Activated naive CD4-positive, alpha-beta T cell treated with anti-CD3 and anti-CD28 coated beads, Interleukin-2, amount 50 U/mL, for 16 hours (primary cell): ENCODE measurements around the gene IL37.
"Not testable (repeated sequence)": the region's sequence is repeated elsewhere in the genome, so short reads cannot be mapped to it uniquely, and the experiment has no call there.

ENCODE experiments used
- DNase-seq: peaks from one replicate; pipeline ENCODE4 v3.0.0-alpha.2; 2020

Gene IL37

GRCh38 chr2:112891385-112891831 lies 19.6 kb upstream of the IL37 start:
- DNase-seq = no peak

GRCh38 chr2:112893752-112894151 lies 17.2 kb upstream of the IL37 start:
- no peak for DNase-seq

DNA sequence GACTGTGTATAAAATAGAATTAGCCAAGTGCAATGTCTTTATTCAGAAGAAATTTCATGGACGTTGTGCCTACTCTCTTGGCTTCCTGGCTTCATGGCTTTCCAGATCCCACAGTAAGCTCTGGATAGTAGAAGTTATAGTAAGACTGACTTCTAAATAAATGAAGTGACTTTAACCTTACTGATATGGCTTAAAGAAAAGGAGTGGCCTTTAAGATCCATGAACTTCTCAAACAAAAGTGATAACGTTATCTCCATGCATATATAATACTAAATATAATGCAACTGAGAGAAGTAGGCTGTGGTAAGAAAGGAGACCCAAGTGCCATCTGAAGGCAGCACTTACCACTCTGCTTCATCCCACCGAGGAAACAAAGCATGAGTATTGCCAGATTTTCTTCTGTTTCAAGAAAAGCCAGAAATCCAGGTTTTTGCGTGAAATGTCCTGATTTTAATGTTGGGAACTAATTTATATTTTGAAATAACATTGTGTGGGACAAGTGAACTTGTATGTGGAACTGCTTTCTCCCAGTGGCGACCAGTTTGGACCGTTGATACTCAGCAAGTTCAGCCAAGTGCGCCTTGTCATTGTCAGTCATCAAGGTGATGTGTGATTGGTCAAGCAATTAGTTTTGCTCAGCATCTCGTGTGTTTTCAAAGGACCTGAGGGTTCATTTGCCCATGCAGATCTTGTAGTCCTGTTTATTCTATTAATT lies 13.9 kb upstream of the IL37 start:
- no peak for DNase-seq

GRCh38 chr2:112897624-112897978 lies 13.4 kb upstream of the IL37 start:
- DNase-seq = no peak

DNA sequence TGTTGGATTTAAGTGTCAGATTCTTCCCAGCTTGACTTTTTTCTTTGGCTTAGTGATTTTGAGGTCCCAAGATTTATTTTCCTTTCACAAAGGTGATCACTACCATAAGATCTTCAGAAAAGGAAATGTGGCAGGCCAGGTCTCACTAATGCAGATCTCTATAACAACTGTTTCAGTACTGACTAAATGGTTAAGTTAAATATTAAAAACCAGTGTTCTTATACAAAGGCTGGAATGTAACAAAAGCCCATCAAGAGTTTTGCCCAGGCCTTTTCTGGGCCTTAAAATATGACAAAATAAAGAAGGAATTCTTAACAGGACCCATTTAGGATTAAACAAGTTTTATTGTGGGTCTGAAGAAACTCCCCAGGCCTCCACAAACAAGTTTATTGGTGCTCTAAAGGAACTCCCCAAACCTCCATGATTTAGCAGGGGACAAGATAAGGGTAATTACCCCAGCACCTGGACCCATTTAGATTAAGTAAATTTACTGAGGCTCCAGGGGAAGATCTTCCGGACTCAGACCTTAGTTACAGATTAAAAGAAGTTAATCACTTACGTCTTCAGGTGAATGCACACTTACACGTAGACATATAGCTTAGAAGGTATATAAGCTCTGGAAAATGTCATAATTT lies 9.4 kb upstream of the IL37 start:
- DNase-seq = not testable (repeated sequence)

GRCh38 chr2:112902816-112903215 lies 8.1 kb upstream of the IL37 start:
- no peak for DNase-seq

DNA sequence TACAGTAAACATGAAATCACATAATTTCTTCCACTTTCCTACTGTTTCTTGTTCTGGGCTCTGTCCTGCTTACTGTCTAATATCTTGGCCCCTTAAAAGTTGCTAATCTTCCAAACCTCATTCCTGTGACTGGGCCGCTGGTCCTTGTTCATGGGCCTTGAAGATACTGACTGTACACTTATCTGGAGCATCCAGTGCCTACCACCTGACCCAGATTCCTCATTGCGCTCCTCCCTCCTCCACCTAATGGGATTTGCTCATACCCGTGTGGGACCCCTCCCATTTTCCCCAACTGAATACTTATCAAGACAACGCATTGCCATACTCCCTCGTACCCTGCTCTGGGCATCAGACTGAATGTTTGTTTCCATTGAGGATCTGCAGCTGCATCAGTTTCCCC lies 6.1 kb upstream of the IL37 start:
- no peak for DNase-seq

GRCh38 chr2:112906276-112906675 lies 4.7 kb upstream of the IL37 start:
- no peak for DNase-seq

DNA sequence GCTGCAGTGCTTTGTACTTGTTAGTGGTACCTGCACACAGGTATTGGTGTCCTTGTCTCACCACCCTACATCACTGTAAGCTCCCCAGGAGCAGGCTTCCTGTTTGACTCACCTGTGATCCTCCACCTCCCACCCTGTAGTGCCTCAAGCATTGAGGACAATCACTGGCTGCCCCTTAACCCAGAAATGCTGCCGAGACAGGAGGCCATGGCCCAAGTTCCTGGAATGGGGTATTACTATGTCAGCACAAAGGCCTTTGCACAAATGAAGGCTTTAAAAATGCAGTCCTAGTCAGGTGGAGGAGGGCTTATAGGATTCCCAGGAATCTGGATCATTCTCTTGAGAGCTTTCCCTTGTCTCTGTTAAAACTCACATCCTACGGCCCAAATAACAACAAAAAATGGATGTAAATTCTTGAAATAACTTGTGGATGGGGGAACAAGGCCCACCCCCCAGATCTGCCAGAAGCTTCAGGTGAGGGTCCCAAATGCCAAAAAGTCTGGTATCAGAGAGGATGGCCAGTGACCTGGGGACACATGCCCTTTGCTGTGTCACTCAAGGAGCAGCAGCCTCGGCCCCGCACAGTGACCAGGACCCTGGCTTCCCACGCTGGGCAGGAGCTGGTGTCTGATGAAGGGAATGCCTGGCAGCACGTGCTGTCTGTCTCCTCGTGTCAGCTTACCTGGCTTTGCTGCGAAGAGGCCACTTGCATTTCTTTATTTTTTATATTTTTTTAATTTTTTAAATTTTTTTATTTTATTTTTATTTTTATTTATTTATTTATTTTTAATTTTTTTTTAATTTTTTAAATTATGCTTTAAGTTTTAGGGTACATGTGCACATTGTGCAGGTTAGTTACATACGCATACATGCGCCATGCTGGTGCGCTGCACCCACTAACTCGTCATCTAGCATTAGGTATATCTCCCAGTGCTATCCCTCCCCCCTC lies 3.7 kb upstream of the IL37 start:
- DNase-seq = no peak

GRCh38 chr2:112908559-112908958 lies 2.4 kb upstream of the IL37 start:
- not testable (repeated sequence) for DNase-seq

DNA sequence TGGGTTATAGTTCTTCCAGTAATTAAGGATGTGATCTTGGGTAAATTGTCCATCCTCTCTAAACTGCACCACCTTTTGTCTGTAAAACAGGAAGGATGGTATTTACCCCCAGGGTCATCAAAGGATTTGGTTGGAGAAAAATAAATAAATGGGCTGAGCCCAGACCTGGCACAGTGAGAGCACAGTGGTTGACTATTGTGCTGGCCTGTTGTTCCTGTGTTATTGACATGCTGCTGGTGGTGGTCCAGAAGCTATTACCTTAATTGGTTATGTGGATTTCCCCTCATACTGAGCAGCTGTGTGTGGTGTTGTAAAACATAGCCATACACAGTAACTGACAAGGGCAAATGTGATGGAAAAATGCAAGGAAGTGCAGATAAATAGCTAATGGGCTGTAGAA lies 746 bp upstream of the IL37 start:
- no peak for DNase-seq

DNA sequence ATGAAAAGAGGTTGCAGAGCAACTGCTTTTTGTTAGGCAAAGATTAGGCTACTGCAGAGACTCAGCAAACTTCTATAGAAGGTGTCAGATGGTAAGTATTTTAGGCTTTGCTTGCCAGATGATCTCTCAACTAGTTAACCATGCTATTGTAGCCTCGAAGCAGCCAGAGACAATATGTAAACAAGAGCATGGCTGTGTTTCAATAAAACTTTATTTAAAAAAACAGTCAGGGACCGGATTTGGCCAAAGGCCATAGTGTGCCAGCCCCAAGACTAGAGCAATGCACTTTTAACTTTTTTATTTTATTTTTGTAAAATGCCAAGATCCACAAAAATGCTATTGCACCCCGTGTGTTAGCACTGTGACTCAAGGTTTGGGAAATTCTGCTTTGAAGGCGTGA lies 1.4 kb downstream of the IL37 start:
- no peak for DNase-seq

GRCh38 chr2:112915300-112916144 lies 4.6 kb downstream of the IL37 start:
- DNase-seq = no peak

- DNase-seq = no peak
Measured at GRCh38 chr2:112916145-112916571, 5.2 kb downstream of the IL37 start.

DNA sequence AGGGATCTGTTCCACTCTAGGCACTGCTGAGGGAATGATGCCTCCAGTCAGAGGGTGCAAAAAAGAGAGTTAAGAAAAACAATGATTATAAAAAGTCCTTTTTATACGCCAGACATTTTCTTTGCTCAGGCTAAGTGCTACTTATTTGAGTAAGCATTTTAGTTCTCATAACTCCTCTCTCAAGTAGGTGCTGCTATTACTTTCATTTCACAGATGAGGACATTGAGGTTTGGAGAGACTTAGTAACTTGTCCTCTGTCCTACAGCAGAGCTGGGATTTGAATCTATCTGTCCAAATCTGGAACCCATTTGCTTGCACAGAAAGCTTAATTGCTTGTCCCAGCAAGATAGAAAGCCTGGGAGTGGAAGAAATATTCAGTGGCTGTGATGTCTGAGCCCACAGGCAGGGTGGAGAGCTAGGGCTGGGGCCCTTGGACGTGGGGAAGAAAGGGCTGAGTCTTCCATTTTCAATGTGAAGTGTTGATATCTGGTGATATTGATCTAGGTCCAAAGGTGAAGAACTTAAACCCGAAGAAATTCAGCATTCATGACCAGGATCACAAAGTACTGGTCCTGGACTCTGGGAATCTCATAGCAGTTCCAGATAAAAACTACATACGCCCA lies 5.8 kb downstream of the IL37 start:
- no peak for DNase-seq

- no peak for DNase-seq
Measured at GRCh38 chr2:112917856-112918255, 6.9 kb downstream of the IL37 start.

DNA sequence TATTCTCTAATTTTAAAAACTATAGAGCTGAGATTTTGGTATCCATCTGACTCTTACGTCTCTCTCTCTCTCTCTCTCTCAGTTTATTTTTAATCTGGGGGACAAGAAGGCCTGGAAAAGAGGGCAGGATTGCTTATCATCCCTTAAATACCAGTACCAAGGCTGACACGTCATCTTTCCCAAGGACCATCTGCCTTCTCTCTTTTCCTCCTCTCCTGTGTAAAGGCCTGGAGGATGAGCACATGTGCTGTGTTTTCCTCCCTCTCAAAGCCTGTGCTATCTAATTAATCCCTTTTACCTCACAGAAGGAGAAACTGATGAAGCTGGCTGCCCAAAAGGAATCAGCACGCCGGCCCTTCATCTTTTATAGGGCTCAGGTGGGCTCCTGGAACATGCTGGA lies 7.3 kb downstream of the IL37 start:
- no peak for DNase-seq

DNA sequence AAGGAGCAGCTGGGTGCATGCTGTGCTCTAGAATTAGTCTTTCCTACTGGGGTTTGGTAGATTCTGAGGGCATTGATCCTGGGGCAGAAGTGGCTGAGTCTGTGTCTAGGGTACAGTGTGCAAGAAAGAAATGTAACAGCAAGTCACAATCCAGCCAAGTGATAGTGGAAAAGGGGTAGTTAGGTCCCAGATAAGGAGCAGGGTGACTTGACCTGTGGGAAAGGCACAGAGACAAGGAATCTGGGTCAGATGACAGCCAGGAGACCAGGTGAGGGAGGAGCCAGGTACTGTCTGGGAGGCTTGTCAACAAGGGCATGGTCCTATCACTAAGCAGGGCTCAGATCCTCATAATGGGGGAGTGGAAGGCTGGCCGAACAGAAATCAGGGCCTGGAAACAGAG lies 8.1 kb downstream of the IL37 start:
- DNase-seq = no peak

DNA sequence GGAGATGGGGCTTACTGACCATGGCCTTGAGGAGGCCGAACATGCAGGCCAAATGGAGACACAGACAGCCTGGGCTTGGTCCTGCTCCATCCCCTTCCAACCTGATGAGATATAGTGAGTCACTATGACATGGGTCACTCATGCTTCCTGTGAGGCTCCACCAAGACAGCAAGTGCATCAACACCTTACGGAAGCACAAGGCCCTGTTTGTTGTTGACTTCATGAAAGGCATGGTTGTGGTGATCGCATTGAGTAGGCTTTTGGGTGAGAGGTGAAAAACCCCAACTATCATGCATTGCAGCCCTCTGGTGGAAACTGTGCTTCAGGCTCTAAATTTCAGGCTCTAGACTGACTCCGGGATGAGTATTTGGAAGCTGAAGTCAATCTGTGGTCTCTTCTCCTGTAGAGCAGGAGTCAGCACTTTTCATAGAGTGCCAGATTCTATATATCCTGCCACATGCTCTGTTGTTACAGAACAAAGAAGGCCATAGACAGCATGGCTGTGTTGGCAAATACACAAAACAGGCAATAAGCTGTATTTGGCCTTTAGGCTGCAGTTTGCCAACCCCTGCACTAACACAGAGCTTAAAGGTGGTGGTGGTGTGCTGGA lies 10.1 kb downstream of the IL37 start:
- DNase-seq = no peak

DNA sequence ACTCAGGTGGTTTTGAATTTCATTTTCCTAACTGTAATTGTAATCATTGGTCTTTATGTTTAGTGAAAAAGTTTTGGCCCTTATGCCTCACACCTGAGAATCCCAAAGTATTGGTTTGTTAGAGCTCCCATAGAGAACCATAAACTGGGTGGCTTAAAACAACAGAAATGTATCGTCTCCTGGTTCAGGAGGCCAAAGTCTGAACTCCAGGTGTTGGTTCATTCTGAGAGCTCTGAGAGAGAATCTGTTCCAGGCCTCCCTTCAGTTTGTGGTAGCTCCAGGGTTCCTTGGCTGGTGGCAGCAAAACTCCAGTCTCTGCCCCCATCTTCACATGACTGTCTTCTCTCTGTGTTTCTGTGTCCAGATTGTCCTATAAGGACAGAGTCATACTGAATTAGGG lies 11.0 kb downstream of the IL37 start:
- DNase-seq = no peak

GRCh38 chr2:112923237-112923966 lies 12.4 kb downstream of the IL37 start:
- DNase-seq = no peak
